Right renal cortex interstitium (tissue), 3 donors: ENCODE measurements around the gene TTC39B. TPM values are rescaled to one million over a fixed set of nuclear protein-coding genes. Genes with fewer than 3 reads are reported as not detected.

Source experiments
- DNase-seq, 3 donors: peaks; one replicate each; pipeline ENCODE4 v3.0.0-alpha.2; 2013; ENCODE audit warnings: low read depth in 3 of 3, low spot score in 2 of 3
- polyA plus RNA-seq, 3 donors: library from polyadenylated mRNA; unstranded; fragments of 120-200 nt; gene quantifications; one replicate each; pipeline ENCODE4 v1.2.1, GENCODE V29; 2013; ENCODE audit not compliant: insufficient read length in 3 of 3

Gene TTC39B
- polyA plus RNA-seq, 3 donors: 7.1 to 7.9 (median 7.3) TPM

GRCh38 chr9:15231788-15232635 is 75.0 kb downstream of the TTC39B start:
- DNase-seq: no peak

GRCh38 chr9:15229409-15229808 is 77.6 kb downstream of the TTC39B start:
- DNase-seq: no peak

GRCh38 chr9:15227491-15227890 is 79.5 kb downstream of the TTC39B start:
- DNase-seq: no peak

GRCh38 chr9:15225564-15226126 is 81.4 kb downstream of the TTC39B start:
- DNase-seq: no peak

- no peak for DNase-seq
These were observed 84.7 kb downstream of the TTC39B start for GRCh38 chr9:15222313-15222712.

- DNase-seq: no peak
These were observed 85.3 kb downstream of the TTC39B start for GRCh38 chr9:15221746-15222145.

- no peak for DNase-seq
These were observed 86.2 kb downstream of the TTC39B start for GRCh38 chr9:15220658-15221318.

GRCh38 chr9:15219546-15219945 is 87.5 kb downstream of the TTC39B start:
- DNase-seq: no peak

- DNase-seq: no peak
These were observed 88.0 kb downstream of the TTC39B start for GRCh38 chr9:15218994-15219393.

GRCh38 chr9:15213249-15213648 is 93.8 kb downstream of the TTC39B start:
- DNase-seq: no peak

GRCh38 chr9:15211815-15212495 is 95.1 kb downstream of the TTC39B start:
- DNase-seq: no peak

- DNase-seq: peak; percentile 62 to 76 (median 68)
These were observed 95.7 kb downstream of the TTC39B start for GRCh38 chr9:15211160-15211814.

GRCh38 chr9:15206903-15207696 is 99.9 kb downstream of the TTC39B start:
- DNase-seq: no peak

- DNase-seq: no peak
These were observed 101.2 kb downstream of the TTC39B start for GRCh38 chr9:15205632-15206420.

GRCh38 chr9:15203581-15203980 is 103.4 kb downstream of the TTC39B start:
- no peak for DNase-seq

GRCh38 chr9:15200111-15200510 is 106.9 kb downstream of the TTC39B start:
- no peak for DNase-seq

GRCh38 chr9:15192856-15193255 is 114.2 kb downstream of the TTC39B start:
- no peak for DNase-seq

GRCh38 chr9:15191378-15191777 is 115.6 kb downstream of the TTC39B start:
- no peak for DNase-seq

GRCh38 chr9:15189481-15189880 is 117.5 kb downstream of the TTC39B start:
- peak in 1 of 3 donors; percentile 10 for DNase-seq
